ENCODE results near the gene TMTC2. TPM values are rescaled to one million over a fixed set of nuclear protein-coding genes. Genes with fewer than 3 reads are reported as not detected.

The TMTC2 gene
- total RNA-seq, 1 donor from 2014 or later, result 20.2 TPM

DNA sequence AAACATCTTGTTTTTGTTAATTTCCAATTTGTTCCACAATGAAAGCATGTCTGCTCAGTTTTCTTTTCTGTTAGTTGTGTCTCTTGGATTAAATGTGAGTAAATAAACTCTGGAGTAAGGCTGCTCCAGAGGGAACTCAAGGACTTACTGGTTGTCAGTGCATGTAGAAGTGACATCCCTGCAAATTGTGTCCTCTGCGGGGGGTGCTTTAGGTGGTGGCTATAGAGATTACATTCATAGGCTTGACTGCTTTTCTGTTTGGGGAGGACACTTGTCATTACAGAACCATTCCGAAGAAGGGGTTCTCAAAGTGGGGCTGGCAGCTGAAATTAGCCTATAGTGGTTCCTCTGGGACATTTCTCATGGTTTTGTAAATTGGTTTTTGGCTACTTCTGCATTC is 8.8 kb downstream of the TMTC2 start:
- DNase-seq (ENCODE audit: extremely low spot score, unreplicated experiment), result no peak
- H3K4me1 Mint-ChIP-seq (ENCODE audit: unreplicated experiment), result peaks cover 24% of the 10 kb centered on the region

DNA sequence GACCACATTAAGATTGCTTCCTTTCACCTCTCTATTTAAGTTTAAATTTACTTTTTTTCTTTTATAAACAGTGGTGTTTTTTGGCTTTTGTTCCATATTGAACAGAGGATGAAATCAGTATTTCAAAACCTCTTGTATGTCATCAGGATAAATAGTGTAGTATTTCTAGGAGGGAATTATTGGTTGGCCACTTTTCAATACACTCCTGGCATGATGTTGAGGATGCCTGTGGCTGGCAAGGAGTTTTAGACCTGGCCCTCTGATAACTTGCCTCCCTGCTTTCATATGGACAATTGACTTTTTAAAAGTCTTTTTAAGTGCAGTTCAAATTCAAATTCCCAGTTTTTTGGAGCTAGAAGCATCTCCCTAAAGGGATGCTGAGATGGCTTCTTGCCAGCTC is 9.8 kb downstream of the TMTC2 start:
- H3K27ac Mint-ChIP-seq (ENCODE audit: unreplicated experiment), result no peak overlapping the region
- no peaks in the 10 kb centered on the region for H3K27me3 Mint-ChIP-seq (ENCODE audit: unreplicated experiment)
- H3K36me3 Mint-ChIP-seq (ENCODE audit: unreplicated experiment), result peaks cover 12% of the 10 kb centered on the region
- no peak for DNase-seq (ENCODE audit: extremely low spot score, unreplicated experiment)
- TF ChIP-seq, protein P1, sequence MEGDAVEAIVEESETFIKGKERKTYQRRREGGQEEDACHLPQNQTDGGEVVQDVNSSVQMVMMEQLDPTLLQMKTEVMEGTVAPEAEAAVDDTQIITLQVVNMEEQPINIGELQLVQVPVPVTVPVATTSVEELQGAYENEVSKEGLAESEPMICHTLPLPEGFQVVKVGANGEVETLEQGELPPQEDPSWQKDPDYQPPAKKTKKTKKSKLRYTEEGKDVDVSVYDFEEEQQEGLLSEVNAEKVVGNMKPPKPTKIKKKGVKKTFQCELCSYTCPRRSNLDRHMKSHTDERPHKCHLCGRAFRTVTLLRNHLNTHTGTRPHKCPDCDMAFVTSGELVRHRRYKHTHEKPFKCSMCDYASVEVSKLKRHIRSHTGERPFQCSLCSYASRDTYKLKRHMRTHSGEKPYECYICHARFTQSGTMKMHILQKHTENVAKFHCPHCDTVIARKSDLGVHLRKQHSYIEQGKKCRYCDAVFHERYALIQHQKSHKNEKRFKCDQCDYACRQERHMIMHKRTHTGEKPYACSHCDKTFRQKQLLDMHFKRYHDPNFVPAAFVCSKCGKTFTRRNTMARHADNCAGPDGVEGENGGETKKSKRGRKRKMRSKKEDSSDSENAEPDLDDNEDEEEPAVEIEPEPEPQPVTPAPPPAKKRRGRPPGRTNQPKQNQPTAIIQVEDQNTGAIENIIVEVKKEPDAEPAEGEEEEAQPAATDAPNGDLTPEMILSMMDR (IDR thresholded peaks at IDR 0.05), result no peak
- no peaks in the 10 kb centered on the region for H3K9me3 Mint-ChIP-seq (ENCODE audit: unreplicated experiment)
- no peak overlapping the region for H3K4me3 Mint-ChIP-seq (ENCODE audit: unreplicated experiment)
- H3K4me1 Mint-ChIP-seq (ENCODE audit: unreplicated experiment), result peaks cover 20% of the 10 kb centered on the region

More for the DNA sequence above, 8.8 kb downstream of the TMTC2 start:
- Mint-ChIP-seq H3K27me3 (ENCODE audit: unreplicated experiment) (no peaks in the 10 kb centered on the region), H3K36me3 (ENCODE audit: unreplicated experiment) (peaks cover 12% of the 10 kb centered on the region), H3K9me3 (ENCODE audit: unreplicated experiment) (no peaks in the 10 kb centered on the region), H3K27ac (ENCODE audit: unreplicated experiment) (peak overlapping the region; percentile 11), H3K4me3 (ENCODE audit: unreplicated experiment) (no peak overlapping the region)
- TF ChIP-seq, protein P1 (IDR thresholded peaks at IDR 0.05), result no peak

DNA sequence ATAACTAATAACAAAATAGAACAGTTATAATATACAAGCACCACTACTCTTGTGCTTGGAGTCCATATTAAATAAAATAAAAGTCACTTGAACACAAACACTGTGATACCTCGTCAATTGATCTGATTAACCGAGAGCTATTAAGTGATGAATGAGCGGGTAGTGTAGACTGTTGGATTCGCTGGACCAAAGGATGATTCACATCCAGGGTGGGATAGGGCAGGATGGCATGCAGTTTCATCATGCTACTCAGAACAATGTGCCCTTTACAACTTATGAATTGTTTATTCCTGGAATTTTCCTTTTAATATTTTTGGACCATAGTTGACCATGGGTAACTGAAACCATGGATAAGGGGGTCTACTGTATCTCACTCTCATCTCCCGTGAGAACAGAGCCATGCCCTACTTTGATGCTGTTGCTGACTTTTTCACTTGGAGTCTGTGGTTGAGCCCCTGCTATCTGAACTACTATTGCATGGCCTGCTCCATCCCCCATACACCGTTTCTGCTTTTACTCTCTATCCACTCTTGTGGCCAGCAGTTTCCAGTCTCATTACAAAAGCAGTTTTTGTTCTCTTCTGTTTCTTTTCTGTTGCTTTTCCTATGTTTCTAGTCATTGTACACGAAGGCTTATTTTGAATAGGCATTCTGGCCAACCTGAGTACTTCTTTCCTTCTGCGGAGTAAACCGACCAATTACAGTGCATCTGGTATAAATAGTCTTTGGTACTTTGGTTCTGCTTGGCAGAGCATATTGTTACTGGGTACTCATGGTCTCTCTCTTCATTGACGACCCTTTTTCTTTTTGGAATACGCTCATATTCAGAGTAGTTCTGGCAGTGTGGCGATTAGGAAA is 12.2 kb downstream of the TMTC2 start:
- Mint-ChIP-seq H3K27me3 (ENCODE audit: unreplicated experiment) (no peaks in the 10 kb centered on the region), H3K4me3 (ENCODE audit: unreplicated experiment) (no peak overlapping the region), H3K4me1 (ENCODE audit: unreplicated experiment) (peaks cover 19% of the 10 kb centered on the region), H3K27ac (ENCODE audit: unreplicated experiment) (no peak overlapping the region), H3K9me3 (ENCODE audit: unreplicated experiment) (no peaks in the 10 kb centered on the region), H3K36me3 (ENCODE audit: unreplicated experiment) (peaks cover 10% of the 10 kb centered on the region)
- TF ChIP-seq, protein P1 (IDR thresholded peaks at IDR 0.05), result no peak
- no peak for DNase-seq (ENCODE audit: extremely low spot score, unreplicated experiment)

DNA sequence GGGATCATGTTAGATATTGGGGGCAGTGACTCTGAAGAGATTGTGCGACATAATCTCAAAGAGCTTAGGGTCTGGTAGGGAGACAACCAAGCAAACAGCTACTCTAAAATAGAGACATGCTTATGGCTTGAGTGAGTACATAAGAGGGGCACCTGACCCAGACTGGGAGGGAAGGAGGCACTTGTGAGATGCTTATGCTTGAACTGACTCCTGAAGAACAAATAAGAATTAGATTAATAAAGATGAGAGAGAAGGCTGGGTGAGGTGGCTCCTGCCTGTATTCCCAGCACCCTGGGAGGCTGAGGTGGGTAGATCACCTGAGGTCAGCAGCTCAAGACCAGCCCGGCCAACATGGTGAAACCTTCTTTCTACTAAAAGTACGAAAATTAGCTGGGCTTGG is 19.1 kb downstream of the TMTC2 start:
- H3K27me3 Mint-ChIP-seq (ENCODE audit: unreplicated experiment), result no peaks in the 10 kb centered on the region
- no peak for DNase-seq (ENCODE audit: extremely low spot score, unreplicated experiment)
- H3K36me3 Mint-ChIP-seq (ENCODE audit: unreplicated experiment), result peaks cover 22% of the 10 kb centered on the region
- H3K4me1 Mint-ChIP-seq (ENCODE audit: unreplicated experiment), result peaks cover 16% of the 10 kb centered on the region
- H3K4me3 Mint-ChIP-seq (ENCODE audit: unreplicated experiment), result no peak overlapping the region
- H3K9me3 Mint-ChIP-seq (ENCODE audit: unreplicated experiment), result no peaks in the 10 kb centered on the region
- no peak overlapping the region for H3K27ac Mint-ChIP-seq (ENCODE audit: unreplicated experiment)
- TF ChIP-seq, protein P1 (IDR thresholded peaks at IDR 0.05), result no peak

DNA sequence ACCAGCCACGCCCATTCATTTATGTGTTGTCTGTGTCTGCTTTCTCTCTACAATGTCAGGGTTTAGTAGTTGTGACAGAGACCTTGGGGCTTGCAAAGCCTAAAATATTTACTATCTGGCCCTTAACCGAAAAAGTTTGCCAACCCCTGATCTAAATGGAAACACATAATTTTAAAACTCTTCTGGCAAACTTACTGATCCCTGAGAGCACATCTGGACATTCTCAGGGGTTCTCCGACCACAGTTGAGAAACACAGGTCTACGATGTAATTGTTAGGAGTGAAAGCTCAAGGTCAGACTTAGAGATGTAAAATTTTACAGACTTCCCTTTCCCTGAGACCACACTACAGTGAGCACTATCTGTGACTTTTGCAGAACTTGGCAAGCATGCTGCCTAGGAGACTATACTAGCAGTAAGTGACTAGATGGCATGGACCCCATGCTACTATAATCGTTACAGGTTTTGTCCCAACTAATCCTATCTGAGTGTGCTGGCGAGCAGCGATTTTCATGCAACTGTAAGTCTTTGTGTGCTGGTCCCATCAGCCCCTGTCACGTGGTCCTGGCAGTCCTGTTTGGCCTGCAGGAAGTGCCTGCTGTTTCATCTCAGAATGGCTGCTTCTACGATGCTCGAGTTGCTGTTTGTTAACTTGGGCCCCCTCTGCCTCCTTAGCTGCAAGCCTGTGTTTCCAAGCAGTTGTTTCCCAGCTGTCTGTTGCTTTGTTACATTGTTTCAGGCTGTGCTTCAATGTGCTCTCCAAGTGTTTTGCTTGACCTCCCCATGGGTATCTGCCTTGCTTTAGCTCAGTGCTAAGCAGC is 21.6 kb downstream of the TMTC2 start:
- peaks cover 28% of the 10 kb centered on the region for H3K36me3 Mint-ChIP-seq (ENCODE audit: unreplicated experiment)
- TF ChIP-seq, protein P1 (IDR thresholded peaks at IDR 0.05), result no peak
- H3K27me3 Mint-ChIP-seq (ENCODE audit: unreplicated experiment), result no peaks in the 10 kb centered on the region
- H3K4me3 Mint-ChIP-seq (ENCODE audit: unreplicated experiment), result no peak overlapping the region
- H3K27ac Mint-ChIP-seq (ENCODE audit: unreplicated experiment), result no peak overlapping the region
- DNase-seq (ENCODE audit: extremely low spot score, unreplicated experiment), result no peak
- H3K9me3 Mint-ChIP-seq (ENCODE audit: unreplicated experiment), result peaks cover 5% of the 10 kb centered on the region
- peaks cover 17% of the 10 kb centered on the region for H3K4me1 Mint-ChIP-seq (ENCODE audit: unreplicated experiment)

Data from osteocyte (in vitro differentiated cells).